GM23338 (cell line): Measurements from ENCODE around the gene EGFL7. TPM values are rescaled to one million over a fixed set of nuclear protein-coding genes. Genes with fewer than 3 reads are reported as not detected.

Experiments
- ATAC-seq: fragments of 200-7000 bp; cut with Tn5 transposase; 3 replicates; pipeline ENCODE4 v1.9.1; 2020
- DNase-seq: peaks from one replicate; pipeline ENCODE4 v3.0.0-alpha.2; 2015; ENCODE audit warnings: low spot score
- H2AFZ ChIP-seq: fragments of 200-600 bp; sonication (generic); 2 replicates; pipeline ENCODE4 v1.8.0; 2016; ENCODE audit warnings: antibody characterized with exemption, mild to moderate bottlenecking, moderate library complexity
- H3F3A ChIP-seq: fragments of 200-600 bp; sonication (generic); replicated peaks from 2 replicates; pipeline ENCODE4 v1.8.0; 2017; ENCODE audit warnings: antibody characterized with exemption, mixed run types, low read depth
- H3K27ac ChIP-seq: fragments of 200-600 bp; sonication (generic); 2 replicates; pipeline ENCODE4 v1.6.1; 2016; ENCODE audit warnings: low read depth
- H3K27me3 ChIP-seq: fragments of 200-600 bp; sonication (generic); 2 replicates; pipeline ENCODE4 v1.8.0; 2016; ENCODE audit warnings: mild to moderate bottlenecking, mixed run types, moderate library complexity; ENCODE audit not compliant: insufficient read depth
- H3K36me3 ChIP-seq: fragments of 200-600 bp; sonication (generic); 2 replicates; pipeline ENCODE4 v1.8.0; 2016; ENCODE audit warnings: mild to moderate bottlenecking; ENCODE audit not compliant: insufficient read depth
- H3K4me1 ChIP-seq: fragments of 200-600 bp; sonication (generic); 2 replicates; pipeline ENCODE4 v1.8.0; 2016; ENCODE audit warnings: mild to moderate bottlenecking, moderate library complexity; ENCODE audit not compliant: insufficient read depth
- H3K4me2 ChIP-seq: fragments of 200-600 bp; sonication (generic); 2 replicates; pipeline ENCODE4 v1.7.1; 2017; ENCODE audit warnings: mixed run types
- H3K4me3 ChIP-seq: fragments of 200-600 bp; sonication (generic); 2 replicates; pipeline ENCODE4 v1.6.1; 2016; ENCODE audit warnings: mixed run types
- H3K79me2 ChIP-seq: fragments of 200-600 bp; sonication (generic); replicated peaks from 2 replicates; pipeline ENCODE4 v1.8.0; 2017; ENCODE audit warnings: mild to moderate bottlenecking; ENCODE audit not compliant: insufficient read depth
- H3K9me2 ChIP-seq: fragments of 200-600 bp; sonication (generic); 2 replicates; pipeline ENCODE4 v1.8.0; 2017; ENCODE audit not compliant: insufficient read depth
- H4K20me1 ChIP-seq: fragments of 200-600 bp; sonication (generic); replicated peaks from 2 replicates; pipeline ENCODE4 v1.8.0; 2017; ENCODE audit warnings: mild to moderate bottlenecking; ENCODE audit not compliant: insufficient read depth
- H3K27ac Mint-ChIP-seq: 2 replicates; pipeline ENCODE4 v1.8.0; 2020; ENCODE audit warnings: inconsistent platforms, mild to moderate bottlenecking, moderate library complexity, mixed read lengths
- H3K27me3 Mint-ChIP-seq: 3 replicates; pipeline ENCODE4 v1.8.0; 2022; ENCODE audit warnings: low read depth, mild to moderate bottlenecking, moderate library complexity, mixed read lengths, inconsistent platforms; ENCODE audit not compliant: insufficient read depth, poor library complexity
- H3K36me3 Mint-ChIP-seq: 3 replicates; pipeline ENCODE4 v1.8.0; 2021; ENCODE audit warnings: low read depth, mild to moderate bottlenecking, inconsistent platforms, moderate library complexity, mixed read lengths
- H3K4me1 Mint-ChIP-seq: 3 replicates; pipeline ENCODE4 v1.8.0; 2020; ENCODE audit warnings: mild to moderate bottlenecking, inconsistent platforms, mixed read lengths
- H3K4me3 Mint-ChIP-seq: 3 replicates; pipeline ENCODE4 v1.8.0; 2021; ENCODE audit warnings: moderate library complexity, mild to moderate bottlenecking, inconsistent platforms, mixed read lengths
- H3K9me3 Mint-ChIP-seq: 3 replicates; pipeline ENCODE4 v1.8.0; 2020; ENCODE audit warnings: moderate library complexity, mild to moderate bottlenecking, inconsistent platforms, mixed read lengths
- CREB1 ChIP-seq: fragments of 250-450 bp; sonication (Bioruptor Pico); IDR thresholded peaks from 2 replicates; pipeline ENCODE4 v1.5.0; 2020; ENCODE audit warnings: low read depth, mild to moderate bottlenecking, moderate library complexity
- CTCF ChIP-seq, 2 experiments: fragments of 200-600 bp in 1 of 2; sonication (generic) in 1 of 2; conservative IDR thresholded peaks; 2 replicates each; pipeline versions ENCODE4 v1.5.1 to v1.6.1; 2016 to 2017; ENCODE audit warnings: antibody characterized with exemption in 2 of 2, low read depth in 2 of 2, mild to moderate bottlenecking in 2 of 2, moderate library complexity in 1 of 2
- ETS1 ChIP-seq: IDR thresholded peaks from 2 replicates; pipeline ENCODE4 v1.6.1; 2016; ENCODE audit warnings: antibody characterized with exemption
- EZH2 ChIP-seq: fragments of 200-600 bp; sonication (generic); IDR thresholded peaks from one replicate; pipeline ENCODE4 v1.8.0; 2017; ENCODE audit warnings: antibody characterized with exemption, mild to moderate bottlenecking, low read depth; ENCODE audit not compliant: unreplicated experiment
- EZH2phosphoT487 ChIP-seq: fragments of 200-600 bp; sonication (generic); IDR thresholded peaks from one replicate; pipeline ENCODE4 v1.8.1; 2018; ENCODE audit warnings: antibody characterized with exemption; ENCODE audit not compliant: unreplicated experiment
- JUNB ChIP-seq: IDR thresholded peaks from one replicate; pipeline ENCODE4 v1.6.1; 2016; ENCODE audit warnings: antibody characterized with exemption; ENCODE audit not compliant: unreplicated experiment
- NANOG ChIP-seq: IDR thresholded peaks from 2 replicates; pipeline ENCODE4 v1.6.1; 2016; ENCODE audit warnings: antibody characterized with exemption, borderline replicate concordance
- POLR2AphosphoS5 ChIP-seq: IDR thresholded peaks from 2 replicates; pipeline ENCODE4 v1.6.1; 2016; ENCODE audit warnings: antibody characterized with exemption, low read depth
- REST ChIP-seq: IDR thresholded peaks from one replicate; pipeline ENCODE4 v1.6.1; 2018; ENCODE audit warnings: antibody characterized with exemption; ENCODE audit not compliant: unreplicated experiment
- STAT1 ChIP-seq: IDR thresholded peaks from one replicate; pipeline ENCODE4 v1.6.1; 2016; ENCODE audit warnings: antibody characterized with exemption; ENCODE audit not compliant: unreplicated experiment
- ZNF114 ChIP-seq: fragments of 250-450 bp; sonication (Bioruptor Pico); IDR thresholded peaks from 2 replicates; pipeline ENCODE4 v1.5.0; 2020; ENCODE audit warnings: mild to moderate bottlenecking, moderate library complexity
- ZNF331 ChIP-seq: fragments of 250-450 bp; sonication (Bioruptor Pico); IDR thresholded peaks from 2 replicates; pipeline ENCODE4 v1.5.0; 2020; ENCODE audit warnings: low read depth, mild to moderate bottlenecking, moderate library complexity
- ZNF462 ChIP-seq: fragments of 250-450 bp; sonication (Bioruptor Pico); IDR thresholded peaks from 2 replicates; pipeline ENCODE4 v1.5.0; 2020; ENCODE audit warnings: mild to moderate bottlenecking, moderate library complexity
- polyA plus RNA-seq: library from polyadenylated mRNA; unstranded; fragments of >200 nt; fragmentation: Nextera tagmentation; extraction: Ambion mirVana; gene quantifications from 2 replicates; pipeline ENCODE4 v1.2.1, GENCODE V29; 2016
- total RNA-seq: library from RNA; depleted of rRNA; stranded (reverse); fragments of >200 nt; shearing (Covaris generic); gene quantifications from 2 replicates; pipeline ENCODE4 v1.2.3, GENCODE V29; 2014

EGFL7 gene
- total and polyA plus RNA-seq, 2 experiments from 2014 or later = 44.4 to 60.8 TPM

- H3K27ac ChIP-seq = no peak overlapping the region
- Mint-ChIP-seq H3K27ac (no peak overlapping the region), H3K9me3 (no peaks in the 10 kb centered on the region), H3K4me3 (no peak overlapping the region), H3K4me1 (peaks cover 10% of the 10 kb centered on the region), H3K36me3 (no peaks in the 10 kb centered on the region), H3K27me3 (peaks cover 16% of the 10 kb centered on the region)
- DNase-seq = no peak
- no peaks in the 10 kb centered on the region for H3K79me2 ChIP-seq
- H4K20me1 ChIP-seq = no peaks in the 10 kb centered on the region
- no peaks in the 10 kb centered on the region for H3K9me2 ChIP-seq
- TF ChIP-seq ZNF114 (CRISPR knock-in tag) = no peak
- TF ChIP-seq CREB1 (CRISPR knock-in tag) = no peak
- no peak for TF ChIP-seq NANOG
- TF ChIP-seq ZNF331 (CRISPR knock-in tag) = no peak
- no peak for TF ChIP-seq EZH2
- no peak for TF ChIP-seq ZNF462 (CRISPR knock-in tag)
- TF ChIP-seq ETS1 = no peak
- no peak for TF ChIP-seq CTCF (conservative IDR thresholded peaks at IDR 0.05; ENCODE audit: low read depth in 2 of 2)
- TF ChIP-seq POLR2AphosphoS5 = no peak
- no peak for TF ChIP-seq REST
- no peak for TF ChIP-seq JUNB
- TF ChIP-seq EZH2phosphoT487 = no peak
- TF ChIP-seq STAT1 = no peak
- H3K4me1 ChIP-seq = no peaks in the 10 kb centered on the region; the same call in 1 of the 2 replicates
- no peaks in the 10 kb centered on the region for H3F3A ChIP-seq
- no peak overlapping the region for H2AFZ ChIP-seq
- H3K36me3 ChIP-seq = no peaks in the 10 kb centered on the region
- H3K27me3 ChIP-seq = no peaks in the 10 kb centered on the region
- H3K4me2 ChIP-seq = no peak overlapping the region
- no peak for ATAC-seq
- H3K4me3 ChIP-seq = no peak overlapping the region
Observed at GRCh38 chr9:136703276-136703860, 40.7 kb downstream of the EGFL7 start.
